KOPT-K1 (cell line): ENCODE data around the gene ATP8A2.

Experiments used
- H3K27ac ChIP-seq: fragments of 200-600 bp; sonication (generic); 2 replicates; pipeline ENCODE4 v1.5.1; 2016; ENCODE audit warnings: antibody characterized with exemption, mild to moderate bottlenecking, low read depth, low read length; ENCODE audit not compliant: poor library complexity, severe bottlenecking
- H3K36me3 ChIP-seq: fragments of 200-600 bp; sonication (generic); 2 replicates; pipeline ENCODE4 v1.5.1; 2017; ENCODE audit warnings: antibody characterized with exemption, mild to moderate bottlenecking, low read length, moderate library complexity; ENCODE audit not compliant: insufficient read depth
- H3K9me3 ChIP-seq: fragments of 200-600 bp; sonication (generic); 2 replicates; pipeline ENCODE4 v1.5.1; 2017; ENCODE audit warnings: antibody characterized with exemption, low read length, mild to moderate bottlenecking; ENCODE audit not compliant: insufficient read depth, poor library complexity, severe bottlenecking

The ATP8A2 gene

DNA sequence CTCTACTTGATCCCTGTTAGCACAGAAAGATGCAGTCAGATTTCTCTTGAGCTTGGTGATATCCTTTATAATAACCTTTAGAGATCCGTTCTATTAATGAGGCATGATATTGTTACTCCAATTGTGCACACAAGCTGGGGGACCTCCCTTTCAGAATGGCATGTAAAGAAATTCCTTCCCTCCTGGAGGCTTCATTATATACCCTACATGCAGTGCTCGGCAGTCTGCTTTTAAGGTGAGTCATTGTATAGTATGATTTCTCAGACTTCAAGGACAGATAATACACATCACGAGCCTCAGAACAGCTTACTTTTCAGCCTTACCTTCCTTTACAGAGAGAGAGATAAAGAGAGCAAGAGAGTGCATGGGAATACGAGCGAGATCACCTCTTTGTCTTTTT is 261.3 kb downstream of the ATP8A2 start:
- Histone ChIP-seq H3K9me3 (no peaks in the 10 kb centered on the region), H3K27ac (no peak overlapping the region), H3K36me3 (no peaks in the 10 kb centered on the region)

GRCh38 chr13:25645681-25646080 is 273.9 kb downstream of the ATP8A2 start:
- Histone ChIP-seq H3K27ac (no peak overlapping the region), H3K36me3 (no peaks in the 10 kb centered on the region), H3K9me3 (peaks cover 13% of the 10 kb centered on the region)

DNA sequence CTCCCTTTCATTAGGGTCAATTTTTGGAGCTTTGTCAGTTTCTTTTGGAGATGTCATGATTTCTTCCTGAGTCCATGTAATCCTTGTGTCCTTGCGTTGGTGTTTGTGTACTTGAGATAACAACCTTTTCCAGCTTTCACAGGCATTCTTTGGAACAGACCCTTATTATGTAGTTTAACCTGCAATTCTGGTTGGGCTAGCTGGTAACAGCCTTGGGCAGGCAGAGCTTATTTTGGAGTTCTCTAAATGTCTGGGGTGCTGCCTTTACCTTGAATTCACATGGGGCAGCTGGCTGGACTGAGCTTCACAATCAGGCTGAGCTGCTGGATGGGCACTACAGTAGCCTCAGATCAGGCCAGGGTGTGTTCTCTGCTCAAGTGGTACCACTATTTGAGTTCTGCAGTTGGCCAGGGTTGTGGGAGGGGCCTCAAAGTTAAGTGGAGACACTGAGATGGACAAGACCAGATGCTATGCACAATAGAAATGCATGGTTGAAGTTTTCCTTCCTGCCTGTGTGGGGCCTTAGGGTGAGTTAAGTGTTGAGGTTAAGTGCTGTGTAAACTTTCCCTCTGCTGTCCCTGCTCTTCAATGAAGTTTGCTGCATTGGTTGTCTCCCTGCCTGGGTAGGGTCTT is 277.3 kb downstream of the ATP8A2 start:
- no peaks in the 10 kb centered on the region for H3K36me3 ChIP-seq
- peaks cover 13% of the 10 kb centered on the region for H3K9me3 ChIP-seq
- H3K27ac ChIP-seq: no peak overlapping the region

DNA sequence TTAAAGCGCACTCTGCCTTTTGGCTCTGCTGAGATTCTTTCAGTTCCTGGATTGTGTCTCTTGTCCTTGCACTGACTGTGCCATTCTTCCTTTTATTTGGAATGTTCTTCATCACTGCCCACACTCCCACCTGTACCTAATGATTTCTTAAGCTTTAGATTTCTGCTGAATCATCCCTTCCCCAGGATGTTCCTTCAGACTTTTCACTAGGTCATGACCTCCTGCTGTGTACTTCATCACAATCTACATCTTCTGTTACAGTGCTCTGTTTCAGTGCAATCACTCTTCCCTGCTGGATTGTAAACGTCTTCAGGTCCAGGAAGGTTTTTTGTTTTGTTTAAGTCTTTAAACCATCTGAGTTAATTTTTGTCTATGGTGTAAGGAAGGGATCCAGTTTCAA is 281.0 kb downstream of the ATP8A2 start:
- no peaks in the 10 kb centered on the region for H3K36me3 ChIP-seq
- H3K27ac ChIP-seq: no peak overlapping the region
- peaks cover 8% of the 10 kb centered on the region for H3K9me3 ChIP-seq

GRCh38 chr13:25654322-25654721 is 282.5 kb downstream of the ATP8A2 start:
- H3K27ac ChIP-seq: no peak overlapping the region
- peaks cover under 1% of the 10 kb centered on the region for H3K9me3 ChIP-seq
- H3K36me3 ChIP-seq: no peaks in the 10 kb centered on the region

DNA sequence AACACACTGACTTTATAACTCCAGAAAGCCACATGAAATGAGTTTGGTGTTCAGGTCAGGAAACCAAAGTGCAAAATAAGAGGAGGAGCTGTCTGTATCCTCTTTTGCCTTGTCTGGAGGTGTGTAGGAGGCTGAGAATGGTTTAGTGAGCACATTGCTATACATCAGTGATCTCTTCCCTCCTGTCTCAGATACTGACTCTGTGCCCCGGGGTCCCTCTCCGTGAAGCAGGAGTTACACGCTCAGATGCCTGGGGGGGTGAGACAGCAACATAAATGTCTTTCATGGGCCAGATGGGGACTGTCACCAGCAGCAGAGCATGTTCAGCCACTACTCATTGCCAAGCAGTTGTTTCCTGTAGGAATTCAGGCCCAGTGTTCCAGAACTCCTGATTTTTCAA is 285.4 kb downstream of the ATP8A2 start:
- Histone ChIP-seq H3K9me3 (no peaks in the 10 kb centered on the region), H3K27ac (no peak overlapping the region), H3K36me3 (no peaks in the 10 kb centered on the region)

- Histone ChIP-seq H3K36me3 (no peaks in the 10 kb centered on the region), H3K27ac (no peak overlapping the region), H3K9me3 (no peaks in the 10 kb centered on the region)
Observed at GRCh38 chr13:25659091-25659795, 287.5 kb downstream of the ATP8A2 start.

DNA sequence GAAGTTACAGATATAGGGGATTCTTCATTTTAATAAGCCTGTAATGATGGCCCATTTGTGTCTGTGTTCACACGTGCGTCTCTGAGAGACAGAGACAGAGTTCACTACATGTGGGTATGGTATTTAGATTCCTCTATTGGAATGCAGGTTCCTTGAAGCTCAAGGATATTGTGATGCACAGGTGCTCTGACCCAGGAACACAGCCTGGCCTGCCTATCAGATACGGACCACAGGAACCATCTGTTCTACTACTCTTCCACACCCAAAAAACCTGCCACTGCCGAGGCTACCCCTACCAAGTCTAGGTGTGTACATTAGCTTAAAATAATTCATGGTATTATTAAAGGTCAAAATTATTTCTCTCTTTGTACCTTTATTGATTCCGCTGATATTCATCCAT is 289.2 kb downstream of the ATP8A2 start:
- Histone ChIP-seq H3K27ac (no peak overlapping the region), H3K36me3 (no peaks in the 10 kb centered on the region)

DNA sequence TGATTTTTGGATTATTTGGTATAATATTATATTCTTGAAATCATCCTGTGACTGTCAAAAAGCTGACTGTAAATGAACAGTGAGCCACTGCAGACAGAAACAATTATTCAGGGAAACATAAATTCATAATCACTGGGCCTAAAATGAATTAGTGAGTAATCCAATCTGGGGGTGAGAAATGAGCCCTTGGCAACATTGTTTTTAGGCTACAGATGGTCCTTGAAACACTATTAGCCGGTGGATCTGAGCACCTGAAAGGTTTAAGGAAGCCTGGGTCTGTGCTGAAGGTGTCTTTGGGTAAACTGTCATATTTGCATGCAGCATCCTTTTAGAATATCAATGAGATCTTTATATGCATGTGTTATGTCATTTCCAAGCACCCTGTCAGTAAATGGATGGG is 290.7 kb downstream of the ATP8A2 start:
- H3K27ac ChIP-seq: no peak overlapping the region
- H3K9me3 ChIP-seq: no peaks in the 10 kb centered on the region
- no peaks in the 10 kb centered on the region for H3K36me3 ChIP-seq

More for the DNA sequence above, 289.2 kb downstream of the ATP8A2 start:
- H3K9me3 ChIP-seq: no peaks in the 10 kb centered on the region

- H3K27ac ChIP-seq: no peak overlapping the region
- no peaks in the 10 kb centered on the region for H3K36me3 ChIP-seq
- peaks cover 23% of the 10 kb centered on the region for H3K9me3 ChIP-seq
Observed at GRCh38 chr13:25668345-25668744, 296.6 kb downstream of the ATP8A2 start.

DNA sequence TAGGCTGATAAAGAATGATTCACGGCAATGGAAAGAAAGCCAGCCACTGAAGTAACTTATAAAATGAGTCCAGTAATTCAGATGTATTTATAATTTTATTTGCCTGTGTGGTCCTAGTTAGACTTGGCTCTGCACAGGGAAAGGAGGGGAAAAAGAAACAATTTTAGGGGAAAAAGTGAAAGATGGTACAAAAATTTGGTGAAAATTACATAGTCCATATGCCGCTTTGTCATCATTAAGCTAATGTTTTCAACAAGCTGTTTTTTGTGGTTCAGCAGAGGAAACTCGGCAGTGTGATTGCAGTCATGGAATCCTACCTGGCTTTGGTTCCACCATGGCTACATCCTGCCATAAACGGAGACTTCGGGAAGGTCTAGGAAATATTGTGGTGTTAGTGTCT is 301.9 kb downstream of the ATP8A2 start:
- Histone ChIP-seq H3K9me3 (peaks cover 16% of the 10 kb centered on the region), H3K27ac (no peak overlapping the region), H3K36me3 (no peaks in the 10 kb centered on the region)

DNA sequence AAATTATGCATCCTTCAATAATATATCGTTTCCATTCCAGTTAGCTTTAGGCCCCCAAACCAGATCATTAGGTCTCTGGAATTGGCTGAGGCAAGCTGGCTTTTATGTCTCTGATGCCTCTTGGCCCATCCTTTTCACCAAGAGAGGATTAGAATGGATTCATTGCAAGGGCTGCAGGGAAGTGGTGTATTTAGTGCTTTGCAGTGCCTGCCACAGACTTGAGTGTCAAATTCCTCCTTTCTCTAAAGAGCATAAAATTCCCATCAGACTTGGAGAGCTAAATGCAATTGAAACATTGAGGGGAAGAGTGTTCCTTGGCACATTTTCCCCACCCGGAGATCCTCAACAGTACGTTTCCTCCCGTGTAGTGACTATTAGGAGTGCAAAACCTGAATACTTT is 302.6 kb downstream of the ATP8A2 start:
- H3K36me3 ChIP-seq: no peaks in the 10 kb centered on the region
- no peak overlapping the region for H3K27ac ChIP-seq
- H3K9me3 ChIP-seq: peaks cover 9% of the 10 kb centered on the region

- no peaks in the 10 kb centered on the region for H3K36me3 ChIP-seq
Observed at GRCh38 chr13:25675060-25675459, 303.3 kb downstream of the ATP8A2 start.

GRCh38 chr13:25677956-25678355 is 306.2 kb downstream of the ATP8A2 start:
- H3K36me3 ChIP-seq: no peaks in the 10 kb centered on the region
- no peak overlapping the region for H3K27ac ChIP-seq
- H3K9me3 ChIP-seq: no peaks in the 10 kb centered on the region

More at GRCh38 chr13:25675060-25675459, 303.3 kb downstream of the ATP8A2 start:
- Histone ChIP-seq H3K27ac (no peak overlapping the region), H3K9me3 (peaks cover 2% of the 10 kb centered on the region)

GRCh38 chr13:25678398-25678797 is 306.6 kb downstream of the ATP8A2 start:
- H3K36me3 ChIP-seq: no peaks in the 10 kb centered on the region

DNA sequence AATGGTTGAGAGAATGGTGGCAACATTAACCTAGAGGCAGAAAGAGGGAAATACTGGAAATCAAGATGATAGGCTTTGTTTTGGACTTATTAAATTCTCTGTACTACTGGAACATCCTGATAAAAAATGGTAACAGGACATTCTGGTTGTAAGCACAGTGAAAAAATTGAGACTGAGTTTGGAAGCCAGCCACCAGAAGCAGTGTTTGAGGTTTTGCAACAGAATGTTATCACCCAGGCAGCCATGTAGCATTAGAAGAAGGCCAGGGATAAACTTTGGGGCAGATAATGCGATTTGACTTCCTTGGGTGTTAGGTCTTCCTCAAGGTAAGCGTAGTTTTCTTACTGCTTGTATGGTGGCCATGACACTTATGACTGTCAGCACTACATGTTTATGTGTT is 307.4 kb downstream of the ATP8A2 start:
- Histone ChIP-seq H3K9me3 (no peaks in the 10 kb centered on the region), H3K36me3 (no peaks in the 10 kb centered on the region), H3K27ac (no peak overlapping the region)

More at GRCh38 chr13:25678398-25678797, 306.6 kb downstream of the ATP8A2 start:
- H3K27ac ChIP-seq: peak overlapping the region; percentile 41
- no peaks in the 10 kb centered on the region for H3K9me3 ChIP-seq
